ENCODE data around the gene MAPK1IP1L. TPM values are rescaled to one million over a fixed set of nuclear protein-coding genes. Genes with fewer than 3 reads are reported as not detected.

Gene MAPK1IP1L
- total RNA-seq, 1 experiment from 2014 or later = 97.9 TPM

DNA sequence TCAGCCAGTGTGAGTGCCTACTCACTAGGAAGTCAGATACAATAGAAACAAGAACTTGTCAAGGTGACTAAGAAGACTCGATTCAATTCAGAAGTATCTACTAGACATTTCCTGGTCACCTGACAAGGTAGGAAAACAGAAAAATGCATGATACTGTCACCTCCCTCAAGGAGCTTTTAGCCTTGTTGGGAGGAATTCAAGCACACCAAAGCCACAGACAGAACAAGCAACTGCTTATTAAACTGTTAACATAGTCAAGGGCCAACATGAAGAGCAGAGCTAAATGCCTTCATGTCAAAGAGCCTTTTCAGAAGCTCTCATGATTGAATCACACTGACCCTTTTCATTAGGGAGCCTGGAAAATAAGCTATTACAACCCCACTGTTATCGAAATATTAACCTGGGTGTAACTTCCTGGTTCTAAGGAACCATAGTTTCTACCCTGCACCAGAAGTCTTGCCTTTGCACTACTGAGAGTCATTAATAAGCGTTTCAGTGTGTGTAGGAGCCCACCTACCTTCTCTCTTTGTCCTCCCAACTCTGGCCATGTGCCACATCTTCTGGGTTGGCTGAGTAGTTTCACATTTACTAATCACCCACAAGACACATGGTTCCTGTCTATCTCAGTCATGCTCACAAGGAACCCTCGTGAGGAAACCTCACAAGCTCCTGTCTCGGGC is 46.6 kb downstream of the MAPK1IP1L start (continued):
- TF ChIP-seq ZNF317 (CRISPR knock-in tag; IDR thresholded peaks at IDR 0.05; ENCODE audit: borderline replicate concordance, low read depth) = no peak
- TF ChIP-seq CREB1 (CRISPR knock-in tag; IDR thresholded peaks at IDR 0.05) = no peak

- ATAC-seq = no peak
- no peak for TF ChIP-seq NR1H2 (CRISPR knock-in tag; IDR thresholded peaks at IDR 0.05)
- TF ChIP-seq SMAD4 (CRISPR knock-in tag; IDR thresholded peaks at IDR 0.05) = no peak
- TF ChIP-seq ZNF671 (CRISPR knock-in tag; IDR thresholded peaks at IDR 0.05) = no peak
- Mint-ChIP-seq H3K4me3 (no peak overlapping the region), H3K27me3 (ENCODE audit: low read depth) (no peaks in the 10 kb centered on the region; the same call in 1 of the 2 replicates), H3K27ac (no peak overlapping the region), H3K36me3 (no peaks in the 10 kb centered on the region), H3K4me1 (peaks cover 25% of the 10 kb centered on the region), H3K9me3 (no peaks in the 10 kb centered on the region)
- POLR2A ChIA-PET = no interaction called here
- no peak for DNase-seq (ENCODE audit: low spot score)
- CTCF ChIA-PET = no interaction called here
Observed at GRCh38 chr14:55098561-55098898, 47.1 kb downstream of the MAPK1IP1L start.

GRCh38 chr14:55099756-55100155 is 48.3 kb downstream of the MAPK1IP1L start:
- no peak for DNase-seq (ENCODE audit: low spot score)
- H3K4me1 Mint-ChIP-seq = peaks cover 33% of the 10 kb centered on the region
- ChIA-PET POLR2A (interaction anchor here (0.7 kb wide), 1 partner anchor 49 kb away, joined by 3 read pairs; no protein-coding TSS in a partner anchor), CTCF (no interaction called here)
- no peaks in the 10 kb centered on the region for H3K36me3 Mint-ChIP-seq
- no peak overlapping the region for H3K4me3 Mint-ChIP-seq
- no peak overlapping the region for H3K27ac Mint-ChIP-seq
- no peaks in the 10 kb centered on the region for H3K9me3 Mint-ChIP-seq
- TF ChIP-seq, protein P1, sequence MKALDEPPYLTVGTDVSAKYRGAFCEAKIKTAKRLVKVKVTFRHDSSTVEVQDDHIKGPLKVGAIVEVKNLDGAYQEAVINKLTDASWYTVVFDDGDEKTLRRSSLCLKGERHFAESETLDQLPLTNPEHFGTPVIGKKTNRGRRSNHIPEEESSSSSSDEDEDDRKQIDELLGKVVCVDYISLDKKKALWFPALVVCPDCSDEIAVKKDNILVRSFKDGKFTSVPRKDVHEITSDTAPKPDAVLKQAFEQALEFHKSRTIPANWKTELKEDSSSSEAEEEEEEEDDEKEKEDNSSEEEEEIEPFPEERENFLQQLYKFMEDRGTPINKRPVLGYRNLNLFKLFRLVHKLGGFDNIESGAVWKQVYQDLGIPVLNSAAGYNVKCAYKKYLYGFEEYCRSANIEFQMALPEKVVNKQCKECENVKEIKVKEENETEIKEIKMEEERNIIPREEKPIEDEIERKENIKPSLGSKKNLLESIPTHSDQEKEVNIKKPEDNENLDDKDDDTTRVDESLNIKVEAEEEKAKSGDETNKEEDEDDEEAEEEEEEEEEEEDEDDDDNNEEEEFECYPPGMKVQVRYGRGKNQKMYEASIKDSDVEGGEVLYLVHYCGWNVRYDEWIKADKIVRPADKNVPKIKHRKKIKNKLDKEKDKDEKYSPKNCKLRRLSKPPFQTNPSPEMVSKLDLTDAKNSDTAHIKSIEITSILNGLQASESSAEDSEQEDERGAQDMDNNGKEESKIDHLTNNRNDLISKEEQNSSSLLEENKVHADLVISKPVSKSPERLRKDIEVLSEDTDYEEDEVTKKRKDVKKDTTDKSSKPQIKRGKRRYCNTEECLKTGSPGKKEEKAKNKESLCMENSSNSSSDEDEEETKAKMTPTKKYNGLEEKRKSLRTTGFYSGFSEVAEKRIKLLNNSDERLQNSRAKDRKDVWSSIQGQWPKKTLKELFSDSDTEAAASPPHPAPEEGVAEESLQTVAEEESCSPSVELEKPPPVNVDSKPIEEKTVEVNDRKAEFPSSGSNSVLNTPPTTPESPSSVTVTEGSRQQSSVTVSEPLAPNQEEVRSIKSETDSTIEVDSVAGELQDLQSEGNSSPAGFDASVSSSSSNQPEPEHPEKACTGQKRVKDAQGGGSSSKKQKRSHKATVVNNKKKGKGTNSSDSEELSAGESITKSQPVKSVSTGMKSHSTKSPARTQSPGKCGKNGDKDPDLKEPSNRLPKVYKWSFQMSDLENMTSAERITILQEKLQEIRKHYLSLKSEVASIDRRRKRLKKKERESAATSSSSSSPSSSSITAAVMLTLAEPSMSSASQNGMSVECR (CRISPR knock-in tag; IDR thresholded peaks at IDR 0.05; ENCODE audit: borderline replicate concordance) = no peak
- TF ChIP-seq ESRRA (CRISPR knock-in tag; IDR thresholded peaks at IDR 0.05; ENCODE audit: borderline replicate concordance) = no peak
- TF ChIP-seq STAT6 (CRISPR knock-in tag; conservative IDR thresholded peaks at IDR 0.05; ENCODE audit: low read depth) = no peak
- no peak for TF ChIP-seq ZNF671 (CRISPR knock-in tag; IDR thresholded peaks at IDR 0.05)
- no peak for TF ChIP-seq CREB1 (CRISPR knock-in tag; IDR thresholded peaks at IDR 0.05)
- no peak for TF ChIP-seq CBFB (CRISPR knock-in tag; IDR thresholded peaks at IDR 0.05; ENCODE audit: low read depth)
- no peak for TF ChIP-seq GABPB1 (CRISPR knock-in tag; IDR thresholded peaks at IDR 0.05)
- no peak for TF ChIP-seq MYBL2 (CRISPR knock-in tag; IDR thresholded peaks at IDR 0.05)
- no peak for ATAC-seq
- H3K27me3 Mint-ChIP-seq (ENCODE audit: low read depth) = no peaks in the 10 kb centered on the region; the same call in 1 of the 2 replicates

GRCh38 chr14:55101698-55102097 is 50.3 kb downstream of the MAPK1IP1L start:
- POLR2A ChIA-PET = interaction anchor here (0.7 kb wide), 2 partner anchors 16 to 106 kb away, joined by 3 to 4 read pairs; no protein-coding TSS in a partner anchor
- Mint-ChIP-seq H3K27ac (no peak overlapping the region), H3K36me3 (no peaks in the 10 kb centered on the region), H3K27me3 (ENCODE audit: low read depth) (no peaks in the 10 kb centered on the region; the same call in 1 of the 2 replicates), H3K4me3 (no peak overlapping the region), H3K9me3 (no peaks in the 10 kb centered on the region), H3K4me1 (peaks cover 32% of the 10 kb centered on the region)
- CTCF ChIA-PET = no interaction called here
- ATAC-seq (no peak), DNase-seq (ENCODE audit: low spot score) (no peak)
- TF ChIP-seq CBFB (CRISPR knock-in tag; IDR thresholded peaks at IDR 0.05; ENCODE audit: low read depth) = no peak
- TF ChIP-seq PRRX2 (CRISPR knock-in tag; IDR thresholded peaks at IDR 0.05) = no peak
- 0 out of 2 replicates have a peak, but pooled peaks have one; percentile 52 for TF ChIP-seq GTF2I (CRISPR knock-in tag; conservative IDR thresholded peaks at IDR 0.05)
- peak; percentile 86 for TF ChIP-seq ZNF121 (CRISPR knock-in tag; IDR thresholded peaks at IDR 0.05)
- no peak for TF ChIP-seq NR2C2 (CRISPR knock-in tag; IDR thresholded peaks at IDR 0.05)
- TF ChIP-seq OVOL2 (CRISPR knock-in tag; IDR thresholded peaks at IDR 0.05; ENCODE audit: borderline replicate concordance) = no peak
- no peak for TF ChIP-seq TCF7 (CRISPR knock-in tag; IDR thresholded peaks at IDR 0.05; ENCODE audit: low read depth)
- no peak for TF ChIP-seq ZNF138 (CRISPR knock-in tag; conservative IDR thresholded peaks at IDR 0.05)
- TF ChIP-seq, protein P2, sequence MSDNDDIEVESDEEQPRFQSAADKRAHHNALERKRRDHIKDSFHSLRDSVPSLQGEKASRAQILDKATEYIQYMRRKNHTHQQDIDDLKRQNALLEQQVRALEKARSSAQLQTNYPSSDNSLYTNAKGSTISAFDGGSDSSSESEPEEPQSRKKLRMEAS (CRISPR knock-in tag; IDR thresholded peaks at IDR 0.05) = 0 out of 2 replicates have a peak, but pooled peaks have one; percentile 8
